ENCODE results near the gene SYNDIG1.

Gene SYNDIG1

DNA sequence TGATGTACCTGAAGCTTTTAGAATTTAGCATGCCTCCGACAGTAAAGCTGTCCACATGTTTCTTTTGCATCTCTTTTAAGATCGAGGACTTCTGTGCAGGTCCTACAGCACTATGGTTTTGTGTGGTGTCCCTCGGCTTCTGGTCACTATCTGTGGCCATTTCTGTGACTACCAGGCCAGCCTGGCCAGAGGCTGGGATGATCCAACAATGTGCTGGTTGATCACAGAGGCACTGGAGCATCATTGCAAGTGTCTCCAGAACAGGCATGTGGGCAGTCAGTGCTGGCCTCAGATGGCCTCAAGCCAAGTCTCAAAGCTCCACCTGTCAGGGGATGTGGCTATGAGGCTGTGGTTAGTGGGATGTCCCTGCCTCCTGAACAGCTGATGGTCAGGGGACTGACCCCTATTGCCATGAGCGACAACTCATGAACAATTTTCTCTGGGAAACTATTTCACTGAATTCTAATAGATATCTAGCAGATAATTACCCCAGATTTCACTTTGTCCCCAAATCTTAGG, 136.6 kb downstream of the SYNDIG1 start:
- Histone ChIP-seq H3K4me1 (ENCODE audit: insufficient read depth, poor library complexity, severe bottlenecking) (no peaks in the 10 kb centered on the region), H3K9me3 (ENCODE audit: severe bottlenecking) (peaks cover under 1% of the 10 kb centered on the region), H3K27me3 (ENCODE audit: insufficient read depth, poor library complexity, severe bottlenecking) (peaks cover 5% of the 10 kb centered on the region), H3K27ac (ENCODE audit: poor library complexity, severe bottlenecking) (no peak overlapping the region), H3K4me3 (ENCODE audit: severe bottlenecking) (no peak overlapping the region), H3K36me3 (ENCODE audit: low read depth) (no peaks in the 10 kb centered on the region)
- no peak for ATAC-seq (ENCODE audit: low read depth)
- no peak for DNase-seq (ENCODE audit: low spot score)
- TF ChIP-seq, protein P1, sequence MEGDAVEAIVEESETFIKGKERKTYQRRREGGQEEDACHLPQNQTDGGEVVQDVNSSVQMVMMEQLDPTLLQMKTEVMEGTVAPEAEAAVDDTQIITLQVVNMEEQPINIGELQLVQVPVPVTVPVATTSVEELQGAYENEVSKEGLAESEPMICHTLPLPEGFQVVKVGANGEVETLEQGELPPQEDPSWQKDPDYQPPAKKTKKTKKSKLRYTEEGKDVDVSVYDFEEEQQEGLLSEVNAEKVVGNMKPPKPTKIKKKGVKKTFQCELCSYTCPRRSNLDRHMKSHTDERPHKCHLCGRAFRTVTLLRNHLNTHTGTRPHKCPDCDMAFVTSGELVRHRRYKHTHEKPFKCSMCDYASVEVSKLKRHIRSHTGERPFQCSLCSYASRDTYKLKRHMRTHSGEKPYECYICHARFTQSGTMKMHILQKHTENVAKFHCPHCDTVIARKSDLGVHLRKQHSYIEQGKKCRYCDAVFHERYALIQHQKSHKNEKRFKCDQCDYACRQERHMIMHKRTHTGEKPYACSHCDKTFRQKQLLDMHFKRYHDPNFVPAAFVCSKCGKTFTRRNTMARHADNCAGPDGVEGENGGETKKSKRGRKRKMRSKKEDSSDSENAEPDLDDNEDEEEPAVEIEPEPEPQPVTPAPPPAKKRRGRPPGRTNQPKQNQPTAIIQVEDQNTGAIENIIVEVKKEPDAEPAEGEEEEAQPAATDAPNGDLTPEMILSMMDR (IDR thresholded peaks at IDR 0.05; ENCODE audit: poor library complexity, severe bottlenecking) = no peak

DNA sequence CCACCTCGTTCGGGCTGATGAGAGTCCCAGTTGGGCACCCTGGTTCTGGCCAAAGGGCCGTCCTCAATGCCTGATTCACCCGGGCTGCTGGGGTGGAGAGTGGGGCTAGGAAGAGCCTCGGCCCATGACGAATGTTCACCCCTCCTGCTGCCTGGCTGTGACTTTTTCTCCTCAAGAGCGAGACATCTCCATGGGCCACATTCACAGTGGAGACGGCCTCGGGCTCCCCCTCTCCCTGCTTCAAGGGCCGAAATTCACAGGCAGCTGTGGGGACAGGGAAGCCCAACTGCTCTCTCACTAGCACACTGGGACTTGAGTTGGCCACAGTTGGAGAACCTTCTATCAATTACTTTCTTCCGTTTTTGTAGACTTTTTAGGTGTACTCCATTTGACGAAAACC, 138.0 kb downstream of the SYNDIG1 start:
- no peak overlapping the region for H3K27ac ChIP-seq (ENCODE audit: poor library complexity, severe bottlenecking)
- ATAC-seq (ENCODE audit: low read depth) (no peak), DNase-seq (ENCODE audit: low spot score) (no peak)
- peaks cover 5% of the 10 kb centered on the region for H3K27me3 ChIP-seq (ENCODE audit: insufficient read depth, poor library complexity, severe bottlenecking)
- H3K9me3 ChIP-seq (ENCODE audit: severe bottlenecking) = no peaks in the 10 kb centered on the region
- H3K4me3 ChIP-seq (ENCODE audit: severe bottlenecking) = no peak overlapping the region
- TF ChIP-seq, protein P1 (IDR thresholded peaks at IDR 0.05; ENCODE audit: poor library complexity, severe bottlenecking) = no peak
- no peaks in the 10 kb centered on the region for H3K36me3 ChIP-seq (ENCODE audit: low read depth)
- no peaks in the 10 kb centered on the region for H3K4me1 ChIP-seq (ENCODE audit: insufficient read depth, poor library complexity, severe bottlenecking)

DNA sequence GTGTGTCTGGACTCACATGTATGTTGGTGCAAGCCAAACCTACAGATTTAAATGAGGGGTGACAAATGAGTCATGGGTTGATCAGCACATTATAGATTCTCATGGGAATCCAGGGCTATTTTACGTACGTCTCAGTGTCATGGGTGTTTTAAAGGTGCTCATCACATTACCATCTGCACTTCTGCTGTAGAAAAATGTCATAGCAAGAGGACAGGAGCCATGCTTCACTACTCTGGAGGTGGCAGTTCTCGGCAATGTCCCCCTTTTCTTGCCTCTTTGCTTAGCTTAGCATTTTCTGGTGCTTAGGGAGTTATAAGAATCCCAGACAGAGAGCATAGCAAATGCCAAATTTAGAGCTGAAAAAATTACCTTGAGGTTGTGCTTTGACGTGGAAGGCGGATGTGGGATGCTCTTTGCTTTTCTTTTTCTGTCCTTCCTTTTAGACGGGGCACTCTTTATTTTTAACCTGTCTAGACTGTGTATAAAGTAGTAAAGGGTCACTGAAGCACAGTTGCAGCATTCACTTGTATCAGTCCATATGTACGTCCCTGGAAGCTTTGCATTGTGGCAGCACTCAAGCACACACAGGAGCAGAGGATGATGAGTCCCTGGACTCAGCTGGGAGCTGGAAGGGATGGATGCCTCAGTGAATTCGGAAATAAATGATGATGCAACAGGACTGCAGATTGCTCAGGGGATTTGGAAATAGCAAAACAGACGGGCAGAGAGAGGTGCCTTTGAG, 139.7 kb downstream of the SYNDIG1 start:
- Histone ChIP-seq H3K4me3 (ENCODE audit: severe bottlenecking) (no peak overlapping the region), H3K27me3 (ENCODE audit: insufficient read depth, poor library complexity, severe bottlenecking) (peaks cover 3% of the 10 kb centered on the region), H3K9me3 (ENCODE audit: severe bottlenecking) (no peaks in the 10 kb centered on the region), H3K36me3 (ENCODE audit: low read depth) (no peaks in the 10 kb centered on the region), H3K27ac (ENCODE audit: poor library complexity, severe bottlenecking) (no peak overlapping the region), H3K4me1 (ENCODE audit: insufficient read depth, poor library complexity, severe bottlenecking) (no peaks in the 10 kb centered on the region)
- TF ChIP-seq, protein P1 (IDR thresholded peaks at IDR 0.05; ENCODE audit: poor library complexity, severe bottlenecking) = no peak
- ATAC-seq (ENCODE audit: low read depth) (no peak), DNase-seq (ENCODE audit: low spot score) (no peak)

DNA sequence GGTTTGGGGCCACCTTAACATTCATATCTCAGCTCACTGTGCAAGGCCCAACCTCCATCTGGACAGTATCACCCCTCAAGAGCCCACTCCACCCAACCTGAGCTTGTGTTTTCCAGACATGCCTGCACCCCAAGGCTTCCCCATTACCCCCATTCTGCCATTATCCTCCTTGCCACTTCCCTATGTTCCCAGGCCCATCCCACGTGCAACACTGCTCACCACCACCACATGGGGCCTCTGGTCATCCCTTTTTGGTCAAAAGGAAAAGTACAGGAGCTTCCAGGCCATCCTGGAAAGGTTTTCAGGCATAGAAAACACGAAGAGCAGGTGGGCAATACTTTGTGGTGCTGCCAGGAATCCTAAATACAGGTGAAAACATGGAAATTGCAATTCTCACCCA, 140.3 kb downstream of the SYNDIG1 start:
- H3K9me3 ChIP-seq (ENCODE audit: severe bottlenecking) = no peaks in the 10 kb centered on the region
- no peaks in the 10 kb centered on the region for H3K4me1 ChIP-seq (ENCODE audit: insufficient read depth, poor library complexity, severe bottlenecking)
- DNase-seq (ENCODE audit: low spot score) (no peak), ATAC-seq (ENCODE audit: low read depth) (no peak)
- H3K36me3 ChIP-seq (ENCODE audit: low read depth) = no peaks in the 10 kb centered on the region
- no peak overlapping the region for H3K27ac ChIP-seq (ENCODE audit: poor library complexity, severe bottlenecking)
- H3K27me3 ChIP-seq (ENCODE audit: insufficient read depth, poor library complexity, severe bottlenecking) = peaks cover 3% of the 10 kb centered on the region
- H3K4me3 ChIP-seq (ENCODE audit: severe bottlenecking) = no peak overlapping the region
- TF ChIP-seq, protein P1 (IDR thresholded peaks at IDR 0.05; ENCODE audit: poor library complexity, severe bottlenecking) = no peak

Data from RWPE2 (cell line).